ENCODE measurements around the gene MARCKSL1.

Gene MARCKSL1

GRCh38 chr1:32352239-32352745, 16.3 kb upstream of the MARCKSL1 start:
- no peak for FAIRE-seq

GRCh38 chr1:32351399-32352238, 15.6 kb upstream of the MARCKSL1 start:
- no peak for FAIRE-seq

- no peak for FAIRE-seq
These were observed 14.9 kb upstream of the MARCKSL1 start for GRCh38 chr1:32350785-32351398.

- FAIRE-seq = no peak
These were observed 13.2 kb upstream of the MARCKSL1 start for GRCh38 chr1:32349211-32349708.

DNA sequence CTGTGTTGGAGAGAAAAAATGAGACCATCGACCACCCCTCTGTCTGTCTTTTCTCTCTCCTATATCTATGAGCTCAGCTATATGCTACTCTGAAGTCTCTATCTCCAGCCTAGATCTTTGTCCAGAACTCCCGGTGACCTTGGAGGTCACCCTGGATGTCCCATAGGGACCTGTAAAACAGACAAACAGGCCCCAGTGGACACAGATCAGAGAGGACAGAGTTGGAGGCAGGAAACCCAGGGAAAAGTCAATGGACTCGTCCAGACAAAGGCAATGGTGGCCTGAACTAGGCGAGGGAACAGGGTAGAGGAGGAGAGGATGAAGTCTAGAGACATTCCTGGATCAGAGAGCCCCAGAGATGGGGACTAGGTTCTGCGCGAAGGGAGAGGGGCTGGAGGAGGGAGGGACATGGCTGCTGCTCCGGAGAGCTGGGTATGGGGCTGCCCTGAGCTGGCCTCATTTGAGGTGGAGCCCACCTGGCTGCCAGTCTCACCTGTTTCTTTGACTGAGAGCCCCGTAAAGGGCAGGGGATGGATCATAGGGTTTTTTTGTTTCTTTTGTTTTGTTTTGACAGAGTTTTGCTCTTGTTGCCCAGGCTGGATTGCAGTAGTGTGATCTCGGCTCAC, 10.6 kb upstream of the MARCKSL1 start:
- no peak for FAIRE-seq

DNA sequence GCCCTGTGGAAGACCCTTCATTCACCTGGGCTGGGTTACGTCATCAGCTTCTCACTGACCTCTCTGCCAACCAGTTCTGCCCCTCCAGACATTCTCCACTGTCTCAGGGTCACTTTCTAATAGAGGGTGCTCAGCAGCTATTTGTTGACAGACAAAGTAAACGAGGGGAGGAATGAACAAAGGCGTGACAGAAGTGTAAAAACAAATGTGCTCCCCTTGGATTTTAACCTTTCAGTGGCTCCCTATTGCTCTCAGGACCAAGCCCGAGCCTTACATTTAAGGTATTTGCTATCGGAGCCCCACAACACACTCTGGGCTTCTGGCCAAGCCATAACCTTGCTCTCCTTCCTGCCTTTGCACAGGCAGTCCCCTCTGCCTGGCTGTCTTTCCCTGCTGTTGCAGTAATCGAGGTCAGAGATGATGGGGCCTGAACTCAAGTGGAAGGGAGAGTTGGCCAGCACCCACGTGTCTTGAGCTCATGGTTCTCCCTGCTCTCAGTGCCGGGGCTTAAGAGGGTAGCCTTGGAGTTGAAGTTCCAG, 9.3 kb upstream of the MARCKSL1 start:
- no peak for FAIRE-seq

DNA sequence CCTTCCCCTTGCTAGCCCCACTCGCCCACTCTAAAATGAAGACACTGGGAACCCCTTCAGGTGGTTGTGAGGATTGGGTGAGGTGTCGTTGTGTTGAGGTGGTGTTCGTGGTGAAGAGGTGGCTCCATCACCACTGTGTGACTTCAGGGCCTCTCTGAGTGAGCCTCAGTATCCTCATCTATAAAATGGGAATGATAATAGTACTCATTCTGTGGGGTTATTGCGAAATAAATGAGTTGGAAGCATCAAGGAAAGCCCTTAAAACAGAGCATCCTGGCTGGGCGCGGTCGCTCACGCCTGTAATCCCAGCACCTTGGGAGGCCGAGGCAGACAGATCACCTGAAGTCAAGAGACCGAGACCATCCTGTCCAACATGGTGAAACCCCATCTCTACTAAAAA, 6.7 kb upstream of the MARCKSL1 start:
- no peak for FAIRE-seq

DNA sequence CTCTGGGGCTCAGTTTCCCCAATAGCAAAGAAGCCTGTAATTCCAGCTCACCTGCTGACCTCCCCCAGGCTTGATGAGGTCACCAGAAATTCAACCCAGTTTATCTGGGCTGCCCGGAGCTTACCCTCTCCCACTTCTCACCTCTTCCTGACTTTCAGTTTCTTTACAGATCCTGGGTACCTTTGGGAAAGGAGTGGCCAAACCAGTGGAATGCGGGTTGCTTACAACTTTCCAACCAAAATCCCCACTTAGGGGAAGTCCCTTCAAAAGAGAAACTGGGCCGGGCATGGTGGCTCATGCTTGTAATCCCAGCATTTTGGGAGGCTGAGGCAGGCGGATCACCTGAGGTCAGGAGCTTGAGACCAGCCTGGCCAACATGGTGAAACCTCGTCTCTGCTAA, 5.9 kb upstream of the MARCKSL1 start:
- no peak for FAIRE-seq

- FAIRE-seq = no peak
These were observed 5.2 kb upstream of the MARCKSL1 start for GRCh38 chr1:32341186-32341757.

- no peak for FAIRE-seq
These were observed 3.4 kb upstream of the MARCKSL1 start for GRCh38 chr1:32339363-32339978.

GRCh38 chr1:32338637-32339145, 2.7 kb upstream of the MARCKSL1 start:
- FAIRE-seq = no peak

DNA sequence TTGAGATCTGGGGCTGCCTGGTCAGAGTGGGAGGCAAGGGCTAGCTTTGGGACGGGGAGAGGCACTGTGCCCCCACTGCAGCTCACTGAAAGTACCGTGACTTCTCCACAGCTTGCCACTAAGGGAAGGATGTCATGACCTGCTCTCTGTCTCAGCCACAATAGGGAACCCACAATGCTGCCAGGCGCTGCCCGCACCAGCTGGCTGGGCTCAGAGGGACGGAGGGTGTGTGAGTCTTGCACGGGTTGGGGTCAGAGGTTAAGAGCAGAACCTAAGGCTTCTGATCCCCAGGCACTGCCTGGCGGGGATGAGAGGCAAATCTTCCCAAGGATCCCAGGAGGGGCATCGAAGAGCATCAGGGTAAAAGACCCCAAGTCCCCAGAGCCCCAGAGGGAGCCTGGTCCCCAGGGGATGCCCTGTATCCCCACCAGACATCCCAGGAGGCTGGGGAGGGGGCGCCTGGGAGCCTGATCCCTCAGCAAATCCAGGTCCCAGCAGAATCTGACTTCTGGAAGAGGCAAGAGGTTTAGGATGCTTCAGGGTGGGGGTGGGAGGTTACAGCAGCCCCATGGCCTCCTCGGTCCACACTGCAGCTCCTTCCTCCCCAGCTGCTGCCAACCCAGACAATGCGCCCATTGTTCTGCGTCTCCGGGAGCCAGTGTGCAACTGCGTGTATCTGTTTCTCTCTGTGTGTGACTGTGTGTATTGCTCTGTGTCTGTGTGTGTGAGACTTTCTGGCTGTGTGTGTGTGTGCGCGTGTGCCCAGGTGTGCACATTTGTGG, 2.0 kb upstream of the MARCKSL1 start:
- no peak for FAIRE-seq

DNA sequence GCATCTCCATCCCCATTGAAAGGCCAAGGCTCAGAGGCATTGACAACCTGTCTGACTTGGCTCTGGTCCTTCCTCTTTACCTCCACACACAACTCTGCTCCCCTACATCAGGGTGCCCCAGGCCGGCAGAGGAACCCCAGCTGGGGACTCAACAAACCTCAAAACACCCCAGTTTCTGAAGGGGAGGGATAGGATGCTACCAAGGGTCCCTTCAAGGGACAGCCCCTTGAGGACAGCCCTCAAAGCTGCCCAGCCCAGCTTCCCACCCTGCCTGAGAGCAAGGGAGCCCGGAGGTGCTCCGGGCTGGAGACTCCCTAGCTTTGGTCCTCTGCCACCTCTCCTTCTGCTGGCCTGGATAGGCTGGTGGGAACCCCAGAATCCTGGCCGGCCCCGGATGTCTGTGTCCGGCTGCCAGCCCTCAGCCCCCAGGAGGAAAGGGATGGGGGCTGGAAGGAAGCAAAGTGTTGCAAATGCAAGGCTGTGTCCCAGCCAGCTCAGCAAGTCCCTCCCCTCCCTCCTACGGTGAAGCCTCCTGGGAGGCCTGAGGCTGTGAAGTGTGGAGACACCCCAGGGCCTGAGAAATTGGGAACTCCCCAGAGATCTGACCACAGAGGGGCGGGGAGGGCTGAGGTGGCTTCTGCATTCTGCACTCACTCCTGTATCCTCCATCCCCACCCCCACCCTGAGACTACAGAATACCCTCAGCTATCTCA, 1.1 kb upstream of the MARCKSL1 start:
- no peak for FAIRE-seq

- FAIRE-seq = no peak
These were observed 529 bp upstream of the MARCKSL1 start for GRCh38 chr1:32336591-32336932.

GRCh38 chr1:32335535-32335789, 571 bp downstream of the MARCKSL1 start:
- no peak for FAIRE-seq

DNA sequence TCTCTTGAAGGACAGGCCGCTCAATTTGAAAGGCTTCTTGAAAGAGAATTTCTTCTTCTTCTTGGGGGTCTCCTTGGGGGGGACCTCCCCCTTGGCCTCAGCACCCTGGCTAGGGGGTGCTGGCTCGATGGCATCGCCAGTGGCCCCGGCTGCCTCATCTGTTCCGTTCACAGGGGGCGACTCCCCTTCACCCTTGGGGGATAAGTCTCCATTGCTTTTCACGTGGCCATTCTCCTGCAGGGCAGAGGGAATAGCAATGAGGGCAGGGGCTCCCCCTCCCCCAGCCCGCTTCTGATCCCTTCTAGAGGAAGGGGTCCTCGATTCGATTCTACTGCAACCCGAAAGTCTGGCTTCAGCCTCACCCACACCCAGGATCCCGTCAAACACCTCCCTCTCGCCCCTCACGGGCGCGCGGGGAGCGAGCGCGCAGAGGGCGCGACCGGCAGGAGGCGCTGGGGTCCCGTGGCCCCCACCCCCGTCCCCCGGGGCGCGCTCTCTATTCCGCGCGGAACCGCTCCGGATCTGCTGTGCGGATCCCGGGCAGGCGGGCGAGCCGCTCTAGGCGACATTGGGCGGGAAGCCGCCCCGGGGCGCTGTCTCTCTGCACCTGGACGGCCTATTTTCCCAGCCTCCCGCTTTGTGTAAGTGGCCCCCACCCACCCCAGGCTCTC, 1.0 kb downstream of the MARCKSL1 start:
- FAIRE-seq = no peak

GRCh38 chr1:32334274-32334861, 1.7 kb downstream of the MARCKSL1 start:
- FAIRE-seq = no peak

DNA sequence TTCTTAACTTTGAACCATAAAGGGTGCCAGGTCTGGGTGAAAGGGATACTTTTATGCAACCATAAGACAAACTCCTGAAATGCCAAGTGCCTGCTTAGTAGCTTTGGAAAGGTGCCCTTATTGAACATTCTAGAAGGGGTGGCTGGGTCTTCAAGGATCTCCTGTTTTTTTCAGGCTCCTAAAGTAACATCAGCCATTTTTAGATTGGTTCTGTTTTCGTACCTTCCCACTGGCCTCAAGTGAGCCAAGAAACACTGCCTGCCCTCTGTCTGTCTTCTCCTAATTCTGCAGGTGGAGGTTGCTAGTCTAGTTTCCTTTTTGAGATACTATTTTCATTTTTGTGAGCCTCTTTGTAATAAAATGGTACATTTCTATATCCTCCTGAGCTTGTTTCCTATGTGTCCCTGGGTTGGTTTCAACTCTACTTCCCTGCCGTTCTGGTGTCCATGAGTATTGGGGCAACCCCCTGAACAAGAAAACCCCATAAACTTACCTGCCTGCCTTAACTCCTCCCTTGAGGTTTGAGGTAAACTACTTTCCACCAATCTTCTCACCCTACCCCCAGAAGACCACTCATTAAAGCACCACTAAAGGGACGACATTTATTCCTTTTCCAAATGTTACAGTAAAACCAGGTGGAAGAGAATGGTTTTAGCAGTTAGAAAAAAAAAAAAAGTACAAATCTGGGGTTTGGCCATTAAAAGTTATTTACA, 2.6 kb downstream of the MARCKSL1 start:
- FAIRE-seq = no peak

DNA sequence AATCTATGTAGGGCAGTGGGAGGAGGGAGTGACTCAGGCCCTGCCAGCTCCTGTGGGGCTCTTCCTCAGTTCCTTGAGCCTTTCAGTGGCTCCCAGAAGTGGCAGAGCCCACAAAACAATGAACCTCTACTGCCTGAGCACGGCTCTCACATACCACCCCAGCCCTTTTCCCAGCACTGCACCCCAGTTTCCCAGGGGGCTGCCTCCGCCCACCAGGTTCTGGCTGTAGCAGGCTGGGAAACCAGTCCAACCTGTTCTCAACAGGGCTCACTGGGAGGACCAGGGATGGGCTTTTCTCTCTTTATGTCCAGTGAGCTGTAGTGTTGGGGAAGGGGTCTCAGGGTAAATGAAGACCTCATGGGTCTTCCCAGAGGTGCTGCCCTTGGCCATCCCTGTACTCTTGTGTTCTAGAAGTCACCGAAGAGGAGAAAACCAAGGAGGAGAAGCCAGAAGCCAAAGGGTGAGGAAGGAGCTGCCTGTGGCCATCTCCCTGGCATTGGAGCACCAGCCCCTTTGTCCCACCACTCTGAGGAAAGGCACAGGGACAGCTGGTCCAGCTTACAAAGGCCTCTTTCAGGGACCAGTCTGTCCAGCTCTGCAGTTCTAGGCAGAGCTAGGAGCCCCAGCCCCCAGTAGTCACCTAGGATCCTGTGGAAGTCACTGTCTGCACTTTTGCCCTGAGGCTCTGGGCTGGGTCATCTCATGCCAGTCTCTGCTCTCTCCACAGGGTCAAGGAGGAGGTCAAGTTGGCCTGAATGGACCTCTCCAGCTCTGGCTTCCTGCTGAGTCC, 3.5 kb downstream of the MARCKSL1 start:
- FAIRE-seq = no peak

Measured in islet of Langerhans (tissue), 1 donor.